ENCODE results near the gene AATF. TPM values are rescaled to one million over a fixed set of nuclear protein-coding genes. Genes with fewer than 3 reads are reported as not detected.
A peak's percentile ranks its signal among the peaks of the same experiment; 100 is the strongest.

Gene AATF
- total and polyA plus RNA-seq, 2 of the 8 experiments (the other 6 are each of a cell fraction or from before 2014, with no cell fraction given): 20.1 to 62.8 TPM

DNA sequence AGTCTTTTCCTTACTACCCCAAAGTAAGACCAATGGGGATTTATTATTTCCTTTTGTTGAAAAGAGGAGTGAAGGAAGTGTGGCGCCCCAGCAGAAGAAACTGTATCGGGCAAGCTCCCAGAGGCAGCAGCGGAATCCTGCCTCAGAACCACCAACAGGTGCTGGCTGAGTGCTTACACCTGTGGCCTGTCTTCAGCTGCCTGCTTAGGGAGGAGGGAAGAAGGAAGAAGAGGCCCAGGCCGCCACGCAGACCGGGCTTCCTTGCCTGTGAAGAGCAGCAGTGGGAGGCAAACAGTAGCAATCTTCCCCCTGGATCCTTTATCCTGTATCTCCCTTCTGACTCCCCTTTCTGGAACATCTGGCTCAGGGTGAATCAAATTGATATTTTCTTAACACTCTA is 134.7 kb downstream of the AATF start:
- no peak for DNase-seq (ENCODE audit: low read depth in 1 of 2, low spot score in 2 of 2)
- H3K79me2 ChIP-seq (ENCODE audit: control insufficient read depth in 1 of 2, insufficient read depth in 2 of 2, low read length in 2 of 2): no peaks in the 10 kb centered on the region
- ChIA-PET POLR2A (ENCODE audit: partially characterized antibody) (interaction anchor here (0.9 to 2.8 kb wide), 6 partner anchors 15 to 42 kb away, joined by 3 to 12 read pairs (median 4); no protein-coding TSS in a partner anchor), CTCF (ENCODE audit: partially characterized antibody) (interaction anchor here (0.9 to 2.5 kb wide), 5 partner anchors 24 to 458 kb away, joined by 3 to 7 read pairs (median 3); no protein-coding TSS in a partner anchor)
- H4K8ac ChIP-seq (ENCODE audit: extremely low read depth, insufficient read depth, low read length): no peak overlapping the region
- no peaks in the 10 kb centered on the region for H3K23me2 ChIP-seq (ENCODE audit: low read depth, low read length)
- no peaks in the 10 kb centered on the region for H3K27me3 ChIP-seq (replicated peaks in 1 of 4; ENCODE audit: control insufficient read depth in 3 of 4, extremely low read depth in 1 of 4, insufficient read depth in 3 of 4, low read length in 3 of 4)
- peak overlapping the region; percentile 99 for H2AK5ac ChIP-seq (ENCODE audit: low read depth, low read length)
- H3K27ac ChIP-seq (ENCODE audit: low read depth, low read length): no peak overlapping the region
- no peaks in the 10 kb centered on the region for H4K20me1 ChIP-seq (replicated peaks in 1 of 2; ENCODE audit: control insufficient read depth in 1 of 2, insufficient read depth in 2 of 2, low read length in 2 of 2)
- no peak overlapping the region for H3K4ac ChIP-seq (replicated peaks; ENCODE audit: insufficient read length, low read depth, low read length)
- no peak overlapping the region for H2BK120ac ChIP-seq (replicated peaks; ENCODE audit: low read depth, low read length)
- 0 out of 2 replicates have a peak overlapping the region, but pooled peaks have one; percentile 72 for H2BK15ac ChIP-seq (ENCODE audit: low read length)
- 78% methylated on average over 6 of the region's 6 CpGs; no CpG with 5 or more reads in 1 of the 2 experiments for WGBS, 2 experiments (ENCODE audit: extremely low coverage in 1 of 2, insufficient coverage in 1 of 2, insufficient read length in 1 of 2, insufficient replicate concordance in 2 of 2, low coverage in 1 of 2, low lambda C conversion rate in 2 of 2, missing lambda C conversion rate in 1 of 2)
- 0 out of 2 replicates have a peak overlapping the region, but pooled peaks have one; percentile 90 for H2BK12ac ChIP-seq (ENCODE audit: low read depth, low read length)
- 0 out of 2 replicates have a peak overlapping the region, but pooled peaks have one; percentile 48 for H2BK20ac ChIP-seq (ENCODE audit: low read length)
- H4K91ac ChIP-seq (replicated peaks; ENCODE audit: insufficient read length, low read length): no peak overlapping the region
- no peak overlapping the region for H3K4me2 ChIP-seq (ENCODE audit: insufficient read depth in 1 of 2, low read depth in 2 of 2, low read length in 2 of 2)
- H3K56ac ChIP-seq (replicated peaks; ENCODE audit: insufficient read length, low read depth, low read length): no peak overlapping the region
- H3K14ac ChIP-seq (ENCODE audit: insufficient read length): no peak overlapping the region
- FAIRE-seq: no peak
- H3K18ac ChIP-seq (ENCODE audit: extremely low read depth, low read length): peak overlapping the region; percentile 90; the same call in 1 of the 2 replicates
- no peak overlapping the region for H3K4me3 ChIP-seq (ENCODE audit: extremely low read depth in 1 of 4, insufficient read depth in 2 of 4, low read depth in 3 of 4, low read length in 4 of 4)
- no peaks in the 10 kb centered on the region for H3K79me1 ChIP-seq (ENCODE audit: low read depth, low read length)
- peaks cover 6 to 37% (median 27%) of the 10 kb centered on the region in 4 experiments; a peak in 7 of 8 replicates for H3K36me3 ChIP-seq (ENCODE audit: control insufficient read depth in 2 of 4, insufficient read depth in 4 of 4, low read length in 3 of 4)
- H3K9ac ChIP-seq (replicated peaks in 1 of 4; ENCODE audit: extremely low read depth in 1 of 4, low read depth in 3 of 4, low read length in 3 of 4): no peak overlapping the region
- H3K9me3 ChIP-seq (ENCODE audit: insufficient read depth in 2 of 2, low read depth in 1 of 2, low read length in 1 of 2): peaks cover 0 to 7% of the 10 kb centered on the region in 2 experiments; a peak in 1 of 4 replicates
- TF ChIP-seq, protein P1, sequence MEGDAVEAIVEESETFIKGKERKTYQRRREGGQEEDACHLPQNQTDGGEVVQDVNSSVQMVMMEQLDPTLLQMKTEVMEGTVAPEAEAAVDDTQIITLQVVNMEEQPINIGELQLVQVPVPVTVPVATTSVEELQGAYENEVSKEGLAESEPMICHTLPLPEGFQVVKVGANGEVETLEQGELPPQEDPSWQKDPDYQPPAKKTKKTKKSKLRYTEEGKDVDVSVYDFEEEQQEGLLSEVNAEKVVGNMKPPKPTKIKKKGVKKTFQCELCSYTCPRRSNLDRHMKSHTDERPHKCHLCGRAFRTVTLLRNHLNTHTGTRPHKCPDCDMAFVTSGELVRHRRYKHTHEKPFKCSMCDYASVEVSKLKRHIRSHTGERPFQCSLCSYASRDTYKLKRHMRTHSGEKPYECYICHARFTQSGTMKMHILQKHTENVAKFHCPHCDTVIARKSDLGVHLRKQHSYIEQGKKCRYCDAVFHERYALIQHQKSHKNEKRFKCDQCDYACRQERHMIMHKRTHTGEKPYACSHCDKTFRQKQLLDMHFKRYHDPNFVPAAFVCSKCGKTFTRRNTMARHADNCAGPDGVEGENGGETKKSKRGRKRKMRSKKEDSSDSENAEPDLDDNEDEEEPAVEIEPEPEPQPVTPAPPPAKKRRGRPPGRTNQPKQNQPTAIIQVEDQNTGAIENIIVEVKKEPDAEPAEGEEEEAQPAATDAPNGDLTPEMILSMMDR (IDR thresholded peaks at IDR 0.05; ENCODE audit: control extremely low read depth in 1 of 3, insufficient read depth in 1 of 3, low read depth in 1 of 3, low read length in 3 of 3): 0 out of 4 replicates have a peak, but pooled peaks of 1 of the 3 experiments have one; percentile 2
- TF ChIP-seq HDAC2 (IDR thresholded peaks at IDR 0.05; ENCODE audit: borderline replicate concordance in 1 of 2, low read depth in 2 of 2, low read length in 2 of 2) (no peak), CEBPB (IDR thresholded peaks at IDR 0.05; ENCODE audit: low read depth, low read length) (no peak)
- no peak overlapping the region; the same call in 1 of the 2 replicates for H2BK5ac ChIP-seq (ENCODE audit: low read depth, low read length)
- H4K5ac ChIP-seq (ENCODE audit: insufficient read length, low read depth, low read length): no peak overlapping the region
- H2AFZ ChIP-seq (ENCODE audit: low read length): no peak overlapping the region
- H3K23ac ChIP-seq (ENCODE audit: insufficient read length): no peak overlapping the region
- H3K4me1 ChIP-seq (replicated peaks in 1 of 4; ENCODE audit: control insufficient read depth in 3 of 4, insufficient read depth in 4 of 4, low read length in 3 of 4): peaks cover 6 to 18% (median 14%) of the 10 kb centered on the region in 4 experiments

All from H1 (cell line).